ENCODE data around the gene HLCS. TPM values are rescaled to one million over a fixed set of nuclear protein-coding genes. Genes with fewer than 3 reads are reported as not detected.
A peak's percentile ranks its signal among the peaks of the same experiment; 100 is the strongest.

HLCS gene
- total and polyA plus RNA-seq, 2 experiments from 2014 or later = 10.6 to 30.4 TPM

- DNase-seq (ENCODE audit: low spot score) = no peak
- no peaks in the 10 kb centered on the region for H4K20me1 ChIP-seq (ENCODE audit: insufficient read depth, poor library complexity, severe bottlenecking)
- no peaks in the 10 kb centered on the region for H3K27me3 ChIP-seq
- no peaks in the 10 kb centered on the region for H3K36me3 ChIP-seq (replicated peaks; ENCODE audit: insufficient read depth, low read depth)
- H3K9me2 ChIP-seq (replicated peaks; ENCODE audit: insufficient read depth) = no peaks in the 10 kb centered on the region
- H3K9me3 ChIP-seq (ENCODE audit: low read depth) = no peaks in the 10 kb centered on the region
- no peaks in the 10 kb centered on the region for H3K79me2 ChIP-seq
- TF ChIP-seq EZH2phosphoT487 (IDR thresholded peaks at IDR 0.05; ENCODE audit: low read depth, severe bottlenecking, unreplicated experiment) (no peak), EZH2 (IDR thresholded peaks at IDR 0.05; ENCODE audit: borderline replicate concordance) (no peak), CTCF (IDR thresholded peaks at IDR 0.05; ENCODE audit: poor library complexity) (no peak)
- peak overlapping the region; percentile 21 for H2AFZ ChIP-seq
- no peak overlapping the region for H3K4me3 ChIP-seq
- H3K4me1 ChIP-seq (ENCODE audit: insufficient read depth) = peaks cover 20% of the 10 kb centered on the region
- WGBS (ENCODE audit: low lambda C conversion rate, missing lambda C conversion rate) = 74% methylated on average over 4 of the region's 4 CpGs
- H3K4me2 ChIP-seq = peak overlapping the region; percentile 63
- H3K27ac ChIP-seq = peak overlapping the region; percentile 90
Measured at GRCh38 chr21:36861595-36862323, 104.7 kb downstream of the HLCS start.

GRCh38 chr21:36860736-36861594, 105.5 kb downstream of the HLCS start:
- H3K4me1 ChIP-seq (ENCODE audit: insufficient read depth) = peaks cover 20% of the 10 kb centered on the region
- H3K79me2 ChIP-seq = no peaks in the 10 kb centered on the region
- no peaks in the 10 kb centered on the region for H3K9me2 ChIP-seq (replicated peaks; ENCODE audit: insufficient read depth)
- H4K20me1 ChIP-seq (ENCODE audit: insufficient read depth, poor library complexity, severe bottlenecking) = no peaks in the 10 kb centered on the region
- peak overlapping the region; percentile 63 for H3K4me2 ChIP-seq
- peak overlapping the region; percentile 90 for H3K27ac ChIP-seq
- H2AFZ ChIP-seq = peak overlapping the region; percentile 21
- no peaks in the 10 kb centered on the region for H3K36me3 ChIP-seq (replicated peaks; ENCODE audit: insufficient read depth, low read depth)
- H3K27me3 ChIP-seq = no peaks in the 10 kb centered on the region
- H3K9me3 ChIP-seq (ENCODE audit: low read depth) = no peaks in the 10 kb centered on the region
- H3K4me3 ChIP-seq = no peak overlapping the region
- WGBS (ENCODE audit: low lambda C conversion rate, missing lambda C conversion rate) = 62% methylated on average over 8 of the region's 8 CpGs
- DNase-seq (ENCODE audit: low spot score) = peak; percentile 56
- TF ChIP-seq EZH2phosphoT487 (IDR thresholded peaks at IDR 0.05; ENCODE audit: low read depth, severe bottlenecking, unreplicated experiment) = no peak
- peak; percentile 17 for TF ChIP-seq CTCF (IDR thresholded peaks at IDR 0.05; ENCODE audit: poor library complexity)
- TF ChIP-seq EZH2 (IDR thresholded peaks at IDR 0.05; ENCODE audit: borderline replicate concordance) = no peak

GRCh38 chr21:36859744-36860501, 106.5 kb downstream of the HLCS start:
- Histone ChIP-seq H3K4me2 (peak overlapping the region; percentile 63), H3K4me1 (ENCODE audit: insufficient read depth) (peaks cover 20% of the 10 kb centered on the region), H3K4me3 (no peak overlapping the region), H3K9me2 (replicated peaks; ENCODE audit: insufficient read depth) (no peaks in the 10 kb centered on the region), H3K36me3 (replicated peaks; ENCODE audit: insufficient read depth, low read depth) (no peaks in the 10 kb centered on the region), H2AFZ (no peak overlapping the region), H3K9me3 (ENCODE audit: low read depth) (no peaks in the 10 kb centered on the region), H3K27me3 (no peaks in the 10 kb centered on the region), H3K79me2 (no peaks in the 10 kb centered on the region), H3K27ac (peak overlapping the region; percentile 90), H4K20me1 (ENCODE audit: insufficient read depth, poor library complexity, severe bottlenecking) (no peaks in the 10 kb centered on the region)
- TF ChIP-seq EZH2 (IDR thresholded peaks at IDR 0.05; ENCODE audit: borderline replicate concordance) (no peak), CTCF (IDR thresholded peaks at IDR 0.05; ENCODE audit: poor library complexity) (no peak), EZH2phosphoT487 (IDR thresholded peaks at IDR 0.05; ENCODE audit: low read depth, severe bottlenecking, unreplicated experiment) (no peak)
- WGBS (ENCODE audit: low lambda C conversion rate, missing lambda C conversion rate) = 74% methylated on average over 8 of the region's 8 CpGs
- peak; percentile 83 for DNase-seq (ENCODE audit: low spot score)
